NCI-H1092 treated with DMSO at 0.1 percent for 48 hours (cell line): ENCODE measurements around the gene CHD2.
"Not testable (repeated sequence)": the region's sequence is repeated elsewhere in the genome, so short reads cannot be mapped to it uniquely, and the experiment has no call there.

ENCODE experiments used
- DNase-seq: peaks from one replicate; lab custom pipeline; 2025; lab: John Stamatoyannopoulos, UW

The CHD2 gene

GRCh38 chr15:92906563-92907081 lies 6.5 kb downstream of the CHD2 start:
- no peak for DNase-seq

GRCh38 chr15:92907229-92907628 lies 7.1 kb downstream of the CHD2 start:
- DNase-seq = no peak

DNA sequence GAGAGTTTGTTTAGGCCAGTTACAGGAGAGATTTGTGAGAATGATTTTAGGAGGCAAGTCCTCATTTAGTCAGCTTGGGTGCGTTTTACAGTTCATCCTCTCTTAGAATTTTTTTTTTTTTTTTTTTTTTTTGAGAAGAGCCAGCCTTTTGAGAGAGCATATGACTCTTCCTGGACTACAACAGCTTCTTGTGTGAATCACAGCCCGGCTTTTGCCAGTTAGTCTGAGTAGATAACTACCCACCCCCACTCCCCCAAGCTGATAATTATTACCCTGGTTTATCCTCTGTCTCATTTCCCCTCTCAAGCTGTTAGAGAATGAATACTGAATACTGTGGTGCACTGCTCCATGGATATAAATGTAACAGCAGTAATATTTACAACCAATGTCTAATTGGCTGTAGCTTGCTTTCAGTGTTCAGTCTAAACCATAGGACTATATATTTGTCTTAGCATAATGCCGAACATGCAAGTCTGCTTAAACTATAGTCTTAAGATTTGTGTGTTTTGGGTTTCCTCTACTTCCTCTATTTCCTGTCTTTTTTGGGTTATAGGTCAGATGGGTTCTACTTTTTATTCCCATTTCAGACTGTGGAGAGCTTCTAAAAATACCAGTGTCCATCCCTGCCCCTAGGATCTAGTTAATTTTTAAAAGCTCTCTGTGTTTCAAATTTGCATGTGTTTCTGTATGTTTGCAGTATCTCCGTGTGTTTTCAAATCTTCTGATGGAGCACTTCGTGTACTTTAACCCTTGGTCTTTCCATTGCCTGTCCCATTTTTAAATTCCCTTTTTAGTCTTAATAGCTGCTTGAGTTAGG lies 8.0 kb downstream of the CHD2 start:
- no peak for DNase-seq

DNA sequence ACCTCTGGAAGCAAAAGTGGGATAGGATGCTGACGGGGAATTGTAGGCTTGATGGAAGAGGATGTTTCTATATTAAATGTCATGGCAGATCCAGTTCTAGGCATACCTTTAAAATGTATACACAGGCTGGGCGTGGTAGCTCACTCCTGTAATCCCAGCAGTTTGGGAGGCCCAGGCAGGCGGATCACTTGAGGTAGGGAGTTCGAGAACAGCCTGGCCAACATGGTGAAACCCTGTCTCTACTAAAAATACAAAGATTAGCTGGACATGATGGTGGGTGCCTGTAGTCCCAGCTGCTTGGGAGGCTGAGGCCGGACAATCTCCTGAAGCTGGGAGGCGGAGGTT lies 8.6 kb downstream of the CHD2 start:
- no peak for DNase-seq

DNA sequence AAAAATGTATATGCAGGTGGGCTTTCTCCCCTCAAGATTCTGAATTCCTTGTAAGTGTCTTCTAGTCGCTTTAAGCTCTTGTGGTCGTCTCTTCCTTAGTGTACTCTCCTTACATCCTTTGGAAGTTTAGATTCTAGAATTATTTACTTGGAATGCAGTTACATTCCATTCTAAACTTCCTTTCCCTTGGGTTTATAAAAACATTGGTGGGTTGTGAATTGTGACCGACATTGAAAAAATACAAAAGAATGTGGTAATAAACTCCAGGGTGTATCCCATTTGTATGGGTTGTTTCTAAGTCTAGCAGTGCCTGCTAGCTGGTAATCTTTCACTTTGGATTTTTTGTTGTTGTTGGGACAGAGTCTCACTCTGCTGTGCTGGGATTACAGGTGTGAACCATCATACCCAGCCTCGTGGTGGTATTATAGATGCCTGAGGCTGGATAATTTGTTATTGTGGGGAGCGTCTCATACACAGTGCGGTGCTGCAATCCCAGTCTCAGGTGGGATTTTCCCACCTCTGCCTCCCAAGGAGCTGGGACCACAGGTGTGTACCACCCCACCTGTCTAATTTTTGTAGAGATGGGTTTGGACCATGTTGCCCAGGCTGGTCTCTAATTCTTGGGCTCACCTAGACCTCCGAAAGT lies 9.1 kb downstream of the CHD2 start:
- no peak for DNase-seq

DNA sequence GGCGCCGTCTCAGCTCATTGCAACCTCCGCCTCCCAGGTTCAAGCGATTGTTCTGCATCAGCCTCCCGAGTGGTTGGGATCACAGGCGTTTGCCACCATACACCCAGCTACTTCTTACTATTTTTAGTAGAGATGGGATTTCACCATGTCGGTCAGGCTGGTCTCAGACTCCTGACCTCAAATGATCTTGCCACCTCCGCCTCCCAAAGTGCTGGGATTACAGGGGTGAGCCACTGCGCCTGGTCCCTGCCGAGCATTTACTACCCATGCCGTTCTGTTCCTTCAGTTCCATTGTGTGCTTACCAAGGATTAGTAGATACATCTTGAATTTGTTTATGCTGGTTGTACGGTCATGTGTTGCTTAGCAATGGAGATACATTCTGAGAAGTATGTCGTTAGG lies 10.3 kb downstream of the CHD2 start:
- no peak for DNase-seq

GRCh38 chr15:92914103-92914499 lies 14.0 kb downstream of the CHD2 start:
- DNase-seq = no peak

DNA sequence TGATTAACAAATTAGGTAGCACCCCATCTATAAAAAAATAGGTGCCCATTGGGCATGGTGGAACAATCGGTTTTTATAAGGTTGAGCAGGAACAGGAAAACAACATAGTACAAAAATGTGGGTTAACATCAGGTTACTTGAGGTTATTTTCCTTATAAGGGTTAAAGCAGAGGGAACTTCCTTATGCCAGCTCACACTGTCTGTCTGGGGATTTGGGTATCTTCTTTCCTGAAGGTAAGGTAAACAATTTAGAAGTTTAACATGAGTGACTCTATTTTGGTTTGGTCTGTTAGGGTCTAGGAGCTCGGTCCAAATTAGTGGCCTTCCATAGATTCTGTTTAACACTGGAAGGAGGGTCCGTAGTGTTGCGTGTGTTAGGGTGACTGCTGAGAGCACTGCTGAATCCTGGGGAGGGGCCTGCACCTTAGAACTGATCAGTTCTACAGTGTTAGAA lies 14.7 kb downstream of the CHD2 start:
- no peak for DNase-seq

DNA sequence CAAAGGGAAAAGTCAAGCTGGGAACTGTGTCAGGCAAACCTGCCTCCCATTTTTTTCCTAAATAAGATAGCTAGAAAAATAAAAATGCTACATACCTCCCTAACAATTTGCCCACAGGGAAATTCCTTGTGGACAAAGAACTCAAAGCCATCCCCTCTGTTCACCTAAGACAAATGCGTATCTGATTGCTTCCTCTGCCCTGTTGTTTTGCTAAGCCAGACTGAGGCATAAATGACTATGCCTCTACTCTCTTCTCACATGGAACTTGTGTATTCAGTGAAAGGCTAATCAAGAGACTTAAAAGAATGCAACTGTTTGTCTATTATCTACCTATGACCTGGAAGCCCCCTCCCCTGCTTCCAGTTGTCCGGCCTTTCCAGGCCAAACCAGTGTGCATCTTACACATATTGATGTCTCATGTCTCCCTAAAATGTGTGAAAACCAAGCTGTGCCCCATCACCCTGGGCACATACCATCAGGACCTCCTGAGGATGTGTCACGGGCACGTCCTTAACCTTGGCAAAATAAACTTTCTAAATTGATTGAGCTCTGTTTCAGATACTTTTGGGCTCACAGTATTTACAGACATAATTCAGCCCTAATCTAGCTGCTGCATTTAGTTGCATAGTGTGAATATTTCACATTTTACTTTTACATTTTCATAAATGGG lies 15.8 kb downstream of the CHD2 start:
- no peak for DNase-seq

- peak; percentile 85 for DNase-seq
Measured at GRCh38 chr15:92917598-92918407, 17.7 kb downstream of the CHD2 start.

DNA sequence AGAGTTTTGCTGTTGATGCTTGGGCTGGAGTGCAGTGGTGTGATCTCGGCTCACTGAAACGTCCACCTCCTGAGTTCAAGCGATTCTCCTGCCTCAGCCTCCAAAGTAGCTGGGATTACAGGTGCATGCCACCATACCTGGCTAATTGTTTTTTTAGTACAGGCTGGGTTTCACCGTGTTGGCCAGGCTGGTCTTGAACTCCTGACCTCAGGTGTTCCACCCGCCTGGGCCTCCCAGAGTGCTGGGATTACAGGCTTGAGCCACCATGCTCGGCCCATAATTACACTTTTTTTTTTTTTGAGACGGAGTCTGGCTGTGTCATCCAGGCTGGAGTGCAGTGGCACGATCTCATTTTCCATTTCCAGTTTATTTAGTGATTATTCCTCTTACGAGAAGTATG lies 18.8 kb downstream of the CHD2 start:
- not testable (repeated sequence) for DNase-seq

DNA sequence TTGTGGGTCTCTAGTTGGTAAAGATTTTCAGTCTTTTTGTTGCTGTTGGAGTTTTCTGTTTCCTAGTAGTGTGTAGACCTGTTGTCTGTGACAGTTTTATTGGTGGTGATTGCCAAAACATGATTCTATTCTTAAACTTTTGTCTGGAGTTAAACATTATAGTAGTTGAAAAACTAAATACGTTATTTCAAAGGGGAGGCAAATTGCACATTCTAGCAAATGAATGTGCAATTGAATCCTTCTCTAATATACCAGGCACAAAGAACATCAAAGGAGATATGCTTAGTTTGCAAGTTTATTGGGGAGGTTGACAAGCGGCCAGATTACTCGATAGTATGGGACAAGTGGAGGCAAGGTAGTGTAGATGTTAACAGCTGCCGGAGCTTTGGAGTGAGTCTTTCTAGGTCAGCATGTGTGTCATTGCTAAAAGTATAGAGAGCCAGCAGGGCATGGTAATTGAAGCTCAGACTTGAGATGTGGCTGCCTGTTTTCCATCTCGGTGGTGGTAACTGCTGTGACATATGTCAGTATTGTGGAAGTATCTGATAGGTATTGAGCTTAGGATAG lies 20.6 kb downstream of the CHD2 start:
- DNase-seq = no peak

- DNase-seq = no peak
Measured at GRCh38 chr15:92921215-92922131, 21.3 kb downstream of the CHD2 start.

DNA sequence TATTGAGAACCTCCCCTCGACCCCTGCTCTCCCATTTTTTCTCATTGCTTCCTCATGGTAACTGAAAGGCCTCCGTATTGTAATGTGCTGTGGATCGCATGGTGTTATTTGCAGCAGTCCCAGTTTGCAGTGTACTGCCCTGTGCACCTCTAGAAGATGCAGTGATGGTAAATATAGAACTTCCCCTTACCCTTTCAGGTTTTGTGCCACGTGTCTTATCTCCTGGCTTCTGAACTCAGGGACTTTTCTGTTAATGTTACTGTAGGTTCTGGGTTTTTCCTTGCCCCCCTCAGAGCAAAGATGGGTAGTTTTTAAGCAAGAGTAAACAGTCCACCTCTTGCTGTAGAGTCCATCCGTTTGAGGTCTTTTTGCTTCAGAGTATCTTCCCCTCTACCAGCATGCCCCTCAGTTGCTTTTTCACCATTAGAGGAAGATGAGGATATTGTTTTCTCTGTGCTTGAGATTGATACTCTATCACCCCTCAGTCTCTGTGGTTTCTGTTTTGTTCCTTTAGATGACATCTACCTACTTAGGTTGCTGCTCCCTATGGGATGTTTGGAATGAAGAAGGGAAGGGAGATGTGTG lies 22.4 kb downstream of the CHD2 start:
- DNase-seq = no peak

DNA sequence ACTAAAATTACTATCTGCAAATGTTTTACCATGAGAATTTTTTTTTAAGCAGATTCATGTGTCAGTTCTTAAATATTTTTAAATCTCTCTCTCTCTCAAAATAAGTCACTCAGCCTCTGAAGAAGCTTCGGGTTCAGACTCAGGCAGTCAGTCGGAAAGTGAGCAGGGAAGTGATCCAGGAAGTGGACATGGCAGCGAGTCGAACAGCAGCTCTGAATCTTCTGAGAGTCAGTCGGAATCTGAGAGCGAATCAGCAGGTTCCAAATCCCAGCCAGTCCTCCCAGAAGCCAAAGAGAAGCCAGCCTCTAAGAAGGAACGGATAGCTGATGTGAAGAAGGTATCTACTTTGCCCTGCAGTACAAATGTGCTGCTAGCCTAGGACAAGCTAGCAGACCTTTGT lies 24.1 kb downstream of the CHD2 start:
- DNase-seq = no peak

GRCh38 chr15:92925454-92925853 lies 25.3 kb downstream of the CHD2 start:
- DNase-seq = no peak

- DNase-seq = no peak
Measured at GRCh38 chr15:92928225-92928750, 28.2 kb downstream of the CHD2 start.

GRCh38 chr15:92929002-92929401 lies 28.9 kb downstream of the CHD2 start:
- DNase-seq = no peak

DNA sequence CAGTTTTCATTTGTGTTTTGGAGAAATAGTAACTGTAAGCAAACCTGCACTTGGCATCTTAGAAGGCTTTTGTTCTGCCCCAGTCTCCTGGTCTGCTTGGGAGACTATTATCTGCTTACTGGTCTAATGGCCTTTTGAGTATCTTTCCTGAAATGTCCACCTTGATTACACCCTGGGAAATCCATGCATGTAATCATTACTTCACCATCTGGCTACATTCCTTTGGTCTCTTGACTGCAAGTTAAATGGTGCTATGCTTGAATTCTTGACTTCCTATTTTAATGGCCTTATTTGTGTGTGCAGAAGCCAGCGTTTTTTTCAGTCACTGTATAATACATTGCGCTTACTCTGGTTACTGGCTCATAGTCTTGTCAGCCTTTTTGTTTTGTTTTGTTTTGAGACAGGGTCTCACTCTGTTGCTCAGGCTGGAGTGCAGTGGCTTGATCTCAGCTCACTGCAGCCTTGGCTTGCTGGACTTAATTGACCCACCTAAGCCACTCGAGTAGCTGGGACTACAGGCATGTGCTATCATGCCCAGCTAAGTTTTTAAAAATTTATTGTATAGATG lies 30.0 kb downstream of the CHD2 start:
- no peak for DNase-seq

- DNase-seq = no peak
Measured at GRCh38 chr15:92930776-92931175, 30.7 kb downstream of the CHD2 start.
